Measurements from ENCODE around the gene SHCBP1L. TPM values are rescaled to one million over a fixed set of nuclear protein-coding genes. Genes with fewer than 3 reads are reported as not detected.

Gene SHCBP1L
- total RNA-seq, 1 donor from 2014 or later = not detected

GRCh38 chr1:182995894-182996293, 42.9 kb upstream of the SHCBP1L start:
- Mint-ChIP-seq H3K36me3 (ENCODE audit: unreplicated experiment) (no peaks in the 10 kb centered on the region), H3K27me3 (ENCODE audit: unreplicated experiment) (no peaks in the 10 kb centered on the region), H3K4me3 (ENCODE audit: unreplicated experiment) (no peak overlapping the region), H3K9me3 (ENCODE audit: unreplicated experiment) (no peaks in the 10 kb centered on the region), H3K27ac (ENCODE audit: unreplicated experiment) (no peak overlapping the region), H3K4me1 (ENCODE audit: unreplicated experiment) (peaks cover 3% of the 10 kb centered on the region)
- TF ChIP-seq CTCF (IDR thresholded peaks at IDR 0.05) = no peak
- no peak for DNase-seq (ENCODE audit: extremely low spot score, unreplicated experiment)

GRCh38 chr1:182993746-182994145, 40.8 kb upstream of the SHCBP1L start:
- Mint-ChIP-seq H3K36me3 (ENCODE audit: unreplicated experiment) (no peaks in the 10 kb centered on the region), H3K27ac (ENCODE audit: unreplicated experiment) (no peak overlapping the region), H3K4me1 (ENCODE audit: unreplicated experiment) (peaks cover 13% of the 10 kb centered on the region), H3K27me3 (ENCODE audit: unreplicated experiment) (no peaks in the 10 kb centered on the region), H3K4me3 (ENCODE audit: unreplicated experiment) (no peak overlapping the region), H3K9me3 (ENCODE audit: unreplicated experiment) (no peaks in the 10 kb centered on the region)
- TF ChIP-seq CTCF (IDR thresholded peaks at IDR 0.05) = no peak
- no peak for DNase-seq (ENCODE audit: extremely low spot score, unreplicated experiment)

GRCh38 chr1:182990413-182991144, 37.6 kb upstream of the SHCBP1L start:
- H3K36me3 Mint-ChIP-seq (ENCODE audit: unreplicated experiment) = no peaks in the 10 kb centered on the region
- DNase-seq (ENCODE audit: extremely low spot score, unreplicated experiment) = no peak
- no peaks in the 10 kb centered on the region for H3K9me3 Mint-ChIP-seq (ENCODE audit: unreplicated experiment)
- H3K4me3 Mint-ChIP-seq (ENCODE audit: unreplicated experiment) = peak overlapping the region; percentile 37
- peak overlapping the region; percentile 52 for H3K27ac Mint-ChIP-seq (ENCODE audit: unreplicated experiment)
- TF ChIP-seq CTCF (IDR thresholded peaks at IDR 0.05) = no peak
- H3K27me3 Mint-ChIP-seq (ENCODE audit: unreplicated experiment) = no peaks in the 10 kb centered on the region
- peaks cover 13% of the 10 kb centered on the region for H3K4me1 Mint-ChIP-seq (ENCODE audit: unreplicated experiment)

- TF ChIP-seq CTCF (IDR thresholded peaks at IDR 0.05) = no peak
- DNase-seq (ENCODE audit: extremely low spot score, unreplicated experiment) = no peak
- Mint-ChIP-seq H3K27me3 (ENCODE audit: unreplicated experiment) (no peaks in the 10 kb centered on the region), H3K27ac (ENCODE audit: unreplicated experiment) (no peak overlapping the region), H3K4me3 (ENCODE audit: unreplicated experiment) (no peak overlapping the region), H3K36me3 (ENCODE audit: unreplicated experiment) (no peaks in the 10 kb centered on the region), H3K9me3 (ENCODE audit: unreplicated experiment) (no peaks in the 10 kb centered on the region), H3K4me1 (ENCODE audit: unreplicated experiment) (peaks cover 10% of the 10 kb centered on the region)
Observed at GRCh38 chr1:182985876-182986275, 32.9 kb upstream of the SHCBP1L start.

- Mint-ChIP-seq H3K36me3 (ENCODE audit: unreplicated experiment) (no peaks in the 10 kb centered on the region), H3K27ac (ENCODE audit: unreplicated experiment) (no peak overlapping the region), H3K27me3 (ENCODE audit: unreplicated experiment) (no peaks in the 10 kb centered on the region), H3K4me1 (ENCODE audit: unreplicated experiment) (no peaks in the 10 kb centered on the region), H3K4me3 (ENCODE audit: unreplicated experiment) (no peak overlapping the region), H3K9me3 (ENCODE audit: unreplicated experiment) (no peaks in the 10 kb centered on the region)
- no peak for TF ChIP-seq CTCF (IDR thresholded peaks at IDR 0.05)
- DNase-seq (ENCODE audit: extremely low spot score, unreplicated experiment) = no peak
Observed at GRCh38 chr1:182984621-182985020, 31.7 kb upstream of the SHCBP1L start.
